Subcutaneous abdominal adipose tissue (tissue), 5 donors: ENCODE results near the gene PSMA1.
A peak's percentile ranks its signal among the peaks of the same experiment; 100 is the strongest.

Source experiments
- H3K27ac ChIP-seq: one replicate; pipeline ENCODE4 v1.7.0; 2013; ENCODE audit warnings: low read depth, mild to moderate bottlenecking, inconsistent platforms, low read length, moderate library complexity
- H3K27me3 ChIP-seq, 5 donors: one replicate each; pipeline ENCODE4 v1.7.0; 2013; ENCODE audit warnings: low read length in 5 of 5, inconsistent platforms in 1 of 5; ENCODE audit not compliant: control insufficient read depth in 5 of 5, insufficient read depth in 4 of 5
- H3K36me3 ChIP-seq, 5 donors: one replicate each; pipeline ENCODE4 v1.7.0; 2013; ENCODE audit warnings: low read length in 5 of 5; ENCODE audit not compliant: control insufficient read depth in 5 of 5, insufficient read depth in 5 of 5
- H3K4me1 ChIP-seq, 5 donors: one replicate each; pipeline ENCODE4 v1.7.0; 2013; ENCODE audit warnings: low read length in 5 of 5, mild to moderate bottlenecking in 3 of 5, moderate library complexity in 1 of 5; ENCODE audit not compliant: control insufficient read depth in 5 of 5, insufficient read depth in 5 of 5
- H3K4me3 ChIP-seq, 5 donors: one replicate each; pipeline ENCODE4 v1.7.0; 2013; ENCODE audit warnings: low read length in 5 of 5, low read depth in 1 of 5
- H3K9ac ChIP-seq, 5 donors: one replicate each; pipeline ENCODE4 v1.7.0; 2013; ENCODE audit warnings: low read length in 5 of 5, mild to moderate bottlenecking in 4 of 5, moderate library complexity in 3 of 5
- H3K9me3 ChIP-seq, 5 donors: one replicate each; pipeline ENCODE4 v1.7.0; 2013; ENCODE audit warnings: low read length in 5 of 5; ENCODE audit not compliant: control insufficient read depth in 5 of 5
- donor health status: healthy.
- donor health status: healthy.
- donor health status: healthy.
- donor health status: healthy.
- donor health status: healthy.

Gene PSMA1

DNA sequence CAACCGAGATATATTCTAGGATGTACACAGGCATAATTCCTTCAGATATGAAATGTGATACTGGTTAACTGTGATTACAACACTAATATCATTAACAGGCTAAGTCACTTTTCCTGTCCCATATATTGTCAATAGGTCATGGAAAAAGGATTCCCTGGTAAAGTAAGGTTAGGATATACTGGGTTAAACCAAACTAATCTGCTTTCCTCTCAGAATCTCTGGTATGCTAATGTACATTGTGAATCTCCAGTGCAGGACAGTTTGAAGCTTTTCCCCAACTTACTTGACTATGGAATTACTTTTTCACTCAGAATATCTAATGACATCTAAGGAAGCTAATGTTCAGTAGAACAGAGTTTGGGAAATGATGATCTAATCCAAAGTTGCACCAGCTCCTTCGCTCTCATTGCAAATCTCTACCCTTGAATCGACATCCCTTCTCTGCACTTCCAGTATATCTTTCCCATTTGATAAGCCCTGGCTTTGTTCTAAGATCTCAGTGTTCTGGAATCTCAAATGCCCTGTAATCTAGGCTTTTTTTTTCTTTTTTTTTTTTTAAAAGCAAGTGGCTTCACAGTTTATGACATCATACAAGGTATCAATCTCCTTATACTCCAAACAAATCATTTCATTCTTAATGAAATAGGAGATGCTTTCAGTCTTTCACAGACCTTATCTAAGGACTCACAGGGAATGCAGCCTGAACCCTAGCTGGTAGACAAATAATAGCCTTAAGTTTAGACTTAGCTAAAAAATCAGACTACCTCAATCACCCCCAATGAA is 64.3 kb downstream of the PSMA1 start:
- no peak overlapping the region for H3K9ac ChIP-seq
- peak overlapping the region; percentile 34 for H3K27ac ChIP-seq
- no peaks in the 10 kb centered on the region for H3K9me3 ChIP-seq
- peaks cover 34 to 48% (median 40%) of the 10 kb centered on the region in 5 donors for H3K36me3 ChIP-seq
- H3K4me1 ChIP-seq = peaks cover 0 to 6% (median 0%) of the 10 kb centered on the region in 5 donors
- H3K27me3 ChIP-seq = no peaks in the 10 kb centered on the region
- H3K4me3 ChIP-seq = no peak overlapping the region
